Stimulated activated CD8-positive, alpha-beta memory T cell treated with anti-CD3 and anti-CD28 coated beads, Interleukin-12 subunit alpha, Interleukin-12 subunit beta, amount 100 ng/mL, for 4 hours (primary cell): ENCODE measurements around the gene ARRB1.

Experiments
- DNase-seq: peaks from one replicate; pipeline ENCODE4 v3.0.0-alpha.2; 2020; ENCODE audit warnings: low read depth

ARRB1 gene

GRCh38 chr11:75273411-75274391, 77.8 kb downstream of the ARRB1 start:
- DNase-seq = no peak

- no peak for DNase-seq
Measured at GRCh38 chr11:75272821-75273301, 78.6 kb downstream of the ARRB1 start.

GRCh38 chr11:75272391-75272790, 79.1 kb downstream of the ARRB1 start:
- DNase-seq = no peak

GRCh38 chr11:75271730-75272129, 79.7 kb downstream of the ARRB1 start:
- no peak for DNase-seq

GRCh38 chr11:75270896-75271418, 80.5 kb downstream of the ARRB1 start:
- no peak for DNase-seq

- no peak for DNase-seq
Measured at GRCh38 chr11:75269896-75270295, 81.6 kb downstream of the ARRB1 start.

- no peak for DNase-seq
Measured at GRCh38 chr11:75269367-75269660, 82.1 kb downstream of the ARRB1 start.

- DNase-seq = no peak
Measured at GRCh38 chr11:75268626-75269366, 82.7 kb downstream of the ARRB1 start.

GRCh38 chr11:75267171-75267970, 84.1 kb downstream of the ARRB1 start:
- DNase-seq = no peak

GRCh38 chr11:75265851-75266531, 85.5 kb downstream of the ARRB1 start:
- DNase-seq = no peak

- DNase-seq = no peak
Measured at GRCh38 chr11:75264971-75265370, 86.5 kb downstream of the ARRB1 start.

GRCh38 chr11:75264356-75264755, 87.1 kb downstream of the ARRB1 start:
- no peak for DNase-seq

GRCh38 chr11:75263944-75264349, 87.5 kb downstream of the ARRB1 start:
- no peak for DNase-seq

GRCh38 chr11:75262961-75263852, 88.3 kb downstream of the ARRB1 start:
- no peak for DNase-seq

- DNase-seq = no peak
Measured at GRCh38 chr11:75262436-75262835, 89.0 kb downstream of the ARRB1 start.

- DNase-seq = no peak
Measured at GRCh38 chr11:75261902-75262361, 89.5 kb downstream of the ARRB1 start.

GRCh38 chr11:75260396-75261170, 90.9 kb downstream of the ARRB1 start:
- DNase-seq = no peak

- no peak for DNase-seq
Measured at GRCh38 chr11:75254326-75254725, 97.1 kb downstream of the ARRB1 start.

GRCh38 chr11:75249704-75250103, 101.8 kb downstream of the ARRB1 start:
- DNase-seq = no peak

- DNase-seq = no peak
Measured at GRCh38 chr11:75248924-75249256, 102.6 kb downstream of the ARRB1 start.
